ENCODE results near the gene FRS3.
"Not testable (repeated sequence)": the region's sequence is repeated elsewhere in the genome, so short reads cannot be mapped to it uniquely, and the experiment has no call there.

The FRS3 gene

DNA sequence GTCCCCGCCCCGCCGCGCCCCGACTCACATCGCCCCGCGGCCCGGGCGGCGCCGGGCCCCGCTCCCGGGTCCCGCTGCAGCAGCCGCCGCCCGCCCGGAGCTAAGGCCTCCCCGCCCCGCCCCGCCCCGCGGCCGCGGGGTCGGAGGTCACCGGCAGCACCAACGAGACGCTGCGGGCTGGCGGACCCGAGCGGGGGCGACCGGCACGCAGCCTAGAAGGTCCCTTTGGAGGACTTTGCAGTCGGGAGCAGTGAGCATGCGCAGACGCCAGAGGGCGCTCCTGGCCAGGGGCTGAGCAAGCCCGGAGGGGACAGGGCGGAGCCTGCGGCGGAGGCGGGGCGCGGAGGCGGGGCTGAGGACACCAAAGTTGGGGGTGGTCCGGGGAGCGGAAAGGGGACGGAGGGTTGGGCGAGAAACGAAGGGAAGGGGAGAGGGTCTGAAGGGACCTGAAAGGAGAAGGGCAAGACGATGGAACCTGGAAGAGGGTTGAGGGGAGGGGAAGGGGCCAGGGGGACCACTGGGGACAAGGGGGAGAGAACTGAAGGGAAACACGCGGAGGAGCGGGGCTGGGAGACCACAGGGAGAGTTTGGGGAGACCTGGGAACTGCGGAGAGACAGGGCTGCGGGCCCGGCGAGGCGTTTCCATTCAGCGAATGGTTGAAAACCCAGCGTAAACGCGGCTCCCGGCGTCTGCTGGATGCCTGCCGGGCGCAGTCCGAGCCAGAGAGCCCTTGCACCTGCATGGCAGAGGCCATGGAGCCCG, at the start of gene FRS3:
TSS of gene FRS3 (minus strand) at position 113 of the 763 bp plus-strand sequence. CDS start 2,913 bp downstream, outside the sequence.
- peak; percentile 97 for DNase-seq (ENCODE audit: low spot score)

DNA sequence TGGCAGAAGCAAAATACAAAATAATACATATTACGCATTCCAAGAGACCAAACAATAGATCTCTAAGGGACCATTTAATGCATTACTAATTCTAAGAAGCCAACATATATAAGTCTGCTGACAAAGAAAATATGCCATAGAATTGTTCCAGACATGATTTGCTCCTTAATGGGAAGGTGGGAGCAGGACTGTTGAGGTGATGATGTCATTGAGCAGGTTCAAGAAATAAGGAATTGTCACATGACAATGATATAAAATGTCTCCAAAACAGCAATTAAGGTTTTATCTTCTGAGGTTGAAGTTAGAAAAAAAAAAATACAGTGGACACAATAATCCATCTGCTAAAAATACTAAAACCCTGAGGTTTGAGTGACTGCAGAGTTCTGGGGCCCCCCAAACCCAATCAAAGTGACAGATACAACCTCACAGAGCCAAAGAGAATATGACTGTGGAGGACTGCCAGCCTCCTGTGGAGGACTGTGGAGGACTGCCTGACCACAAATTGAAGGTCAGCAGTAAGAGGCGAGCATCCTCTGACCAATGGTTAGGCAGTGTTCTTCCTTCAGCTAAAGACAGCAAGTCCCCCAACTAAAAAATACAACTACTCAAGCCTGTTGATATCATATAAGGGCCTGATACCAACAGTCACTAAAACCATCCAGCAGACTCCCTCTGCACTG, 46.8 kb upstream of the FRS3 start:
- DNase-seq (ENCODE audit: low spot score): no peak

DNA sequence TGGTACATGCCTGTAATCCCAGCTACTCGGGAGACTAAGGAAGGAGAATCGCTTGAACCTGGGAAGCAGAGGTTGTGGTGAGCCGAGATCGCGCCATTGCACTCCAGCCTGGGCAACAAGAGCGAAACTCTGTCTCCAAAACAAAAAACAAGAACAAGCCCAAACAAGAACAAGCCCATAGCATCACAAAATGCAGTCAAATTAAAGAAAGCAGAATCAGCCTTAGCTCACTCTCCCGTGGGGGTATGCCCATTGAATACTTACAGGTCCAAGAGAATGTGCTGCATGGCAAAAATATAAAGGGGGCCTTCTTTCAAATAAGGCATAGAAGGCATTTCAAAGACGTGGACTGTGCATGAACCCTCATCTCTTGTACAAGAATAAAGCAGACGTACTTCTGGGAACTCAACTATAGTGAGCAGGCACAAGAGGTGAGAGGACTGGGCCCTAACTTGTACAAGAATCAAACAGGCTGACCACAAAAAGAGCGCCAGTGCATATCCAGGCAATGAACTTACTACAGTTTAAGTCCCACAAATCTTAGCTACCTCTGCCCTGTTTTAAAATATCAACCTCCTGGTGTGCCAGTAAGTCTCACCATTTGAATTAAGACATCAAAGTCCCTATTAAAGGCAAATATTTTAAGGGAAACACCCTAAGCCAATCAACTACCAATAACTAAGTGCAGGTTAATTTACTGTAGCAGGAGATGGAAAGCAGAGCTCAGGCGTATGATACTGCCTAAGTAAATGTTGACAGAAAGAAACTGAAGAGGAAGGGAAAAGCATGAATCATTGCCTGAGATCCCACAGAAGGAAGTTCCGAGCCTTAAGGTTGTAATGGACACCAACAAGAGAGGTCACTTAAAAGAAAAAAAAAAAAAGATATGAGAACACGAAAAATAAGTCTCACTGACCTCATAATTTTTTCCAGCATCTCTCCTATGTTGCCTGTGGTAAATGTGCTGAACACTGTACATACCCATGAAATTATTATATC, 45.2 kb upstream of the FRS3 start:
- DNase-seq (ENCODE audit: low spot score): no peak

DNA sequence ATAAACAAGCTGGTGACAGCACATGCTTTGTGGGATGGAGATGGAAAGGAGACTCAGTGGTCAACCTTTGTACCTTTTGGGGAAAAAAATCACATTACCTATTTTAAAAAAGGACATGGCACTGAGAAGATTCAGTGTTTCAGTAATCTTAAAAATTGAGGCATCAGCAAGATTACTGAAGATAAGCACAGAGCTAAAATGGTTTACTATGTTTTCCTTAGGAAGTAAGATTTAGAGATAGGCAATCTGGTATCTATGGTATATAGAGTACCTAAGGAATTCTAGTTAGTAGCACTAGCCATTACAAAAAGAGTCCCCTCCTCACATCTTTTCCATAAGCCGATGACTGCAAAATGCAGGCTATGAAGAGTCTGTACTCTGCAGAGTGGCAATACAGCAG, 43.5 kb upstream of the FRS3 start:
- DNase-seq (ENCODE audit: low spot score): no peak

- no peak for DNase-seq (ENCODE audit: low spot score)
Observed at GRCh38 chr6:41822021-41822420, 42.3 kb upstream of the FRS3 start.

- no peak for DNase-seq (ENCODE audit: low spot score)
Observed at GRCh38 chr6:41821266-41821665, 41.6 kb upstream of the FRS3 start.

GRCh38 chr6:41818271-41819054, 38.8 kb upstream of the FRS3 start:
- DNase-seq (ENCODE audit: low spot score): no peak

- DNase-seq (ENCODE audit: low spot score): no peak
Observed at GRCh38 chr6:41815587-41815986, 35.9 kb upstream of the FRS3 start.

DNA sequence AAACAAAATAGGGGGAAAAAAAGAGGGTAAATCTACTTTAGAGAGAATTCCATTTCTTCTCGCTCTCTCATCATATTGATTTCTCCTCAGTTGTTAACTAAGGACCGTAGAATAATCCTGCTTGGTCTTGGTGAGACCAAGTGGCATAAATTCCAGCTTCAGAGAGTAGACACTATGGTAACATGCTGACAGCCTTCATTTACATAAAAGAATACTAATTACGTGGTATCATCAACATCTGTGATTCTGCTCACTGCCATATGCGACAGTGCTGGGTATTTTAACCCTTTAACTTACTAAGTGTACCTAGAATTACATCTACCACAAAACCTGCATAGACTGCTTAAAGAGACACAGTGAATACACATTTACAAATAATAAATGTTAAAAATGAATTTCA, 34.9 kb upstream of the FRS3 start:
- DNase-seq (ENCODE audit: low spot score): no peak

DNA sequence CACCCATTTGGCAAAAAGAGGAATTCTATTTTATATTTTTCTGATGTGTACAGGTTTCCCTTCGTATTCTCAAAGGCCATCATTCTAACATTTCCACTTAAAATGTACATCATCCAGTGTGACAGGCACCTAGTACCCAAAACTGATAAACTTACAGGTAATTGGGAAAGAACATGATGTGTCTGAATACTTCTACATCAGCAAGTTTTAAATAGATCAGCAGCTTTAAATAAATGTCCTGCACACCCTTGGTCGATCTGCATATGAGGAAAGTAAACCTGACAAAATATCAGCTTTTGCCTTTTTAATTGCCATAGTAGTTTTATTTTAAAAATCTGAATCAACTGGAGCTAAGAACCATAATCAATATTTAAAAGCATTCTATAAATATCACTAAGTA, 34.3 kb upstream of the FRS3 start:
- no peak for DNase-seq (ENCODE audit: low spot score)

DNA sequence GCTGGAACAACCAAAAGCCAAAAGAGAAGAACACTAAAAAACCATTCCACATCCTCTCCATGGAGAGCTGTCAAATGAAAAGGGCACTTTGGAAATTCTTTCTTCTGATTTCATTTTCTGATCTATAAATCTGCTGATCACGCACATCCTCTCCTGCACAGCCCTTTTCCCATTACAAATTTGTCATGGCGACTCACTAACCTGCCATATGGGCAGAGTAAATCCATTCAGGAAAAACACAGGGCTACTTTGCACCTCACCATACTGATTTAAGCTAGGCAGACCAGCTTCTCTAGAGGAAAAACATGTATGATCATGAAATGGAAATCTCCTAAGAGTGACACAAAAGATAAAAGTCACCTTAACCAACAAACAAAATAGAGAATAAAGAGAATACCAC, 33.8 kb upstream of the FRS3 start:
- DNase-seq (ENCODE audit: low spot score): no peak

DNA sequence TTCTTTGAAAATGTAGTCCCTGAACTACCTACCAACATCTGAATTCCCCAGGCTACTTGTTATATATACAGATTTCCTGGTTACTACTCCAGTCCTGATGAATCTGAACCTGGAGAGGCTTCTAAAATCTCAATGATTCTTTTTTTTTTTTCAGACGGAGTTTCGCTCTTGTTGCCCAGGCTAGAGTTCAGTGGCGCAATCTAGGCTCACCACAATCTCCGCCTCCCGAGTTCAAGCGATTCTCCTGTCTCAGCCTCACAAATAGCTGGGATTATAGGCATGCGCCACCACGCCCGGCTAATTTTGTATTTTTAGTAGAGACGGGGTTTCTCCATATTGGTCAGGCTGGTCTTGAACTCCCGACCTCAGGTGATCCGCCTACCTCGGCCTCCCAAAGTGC, 32.2 kb upstream of the FRS3 start:
- not testable (repeated sequence) for DNase-seq (ENCODE audit: low spot score)

- DNase-seq (ENCODE audit: low spot score): no peak
Observed at GRCh38 chr6:41811095-41811494, 31.4 kb upstream of the FRS3 start.

GRCh38 chr6:41805830-41806774, 26.4 kb upstream of the FRS3 start:
- DNase-seq (ENCODE audit: low spot score): no peak

- no peak for DNase-seq (ENCODE audit: low spot score)
Observed at GRCh38 chr6:41801380-41801779, 21.7 kb upstream of the FRS3 start.

DNA sequence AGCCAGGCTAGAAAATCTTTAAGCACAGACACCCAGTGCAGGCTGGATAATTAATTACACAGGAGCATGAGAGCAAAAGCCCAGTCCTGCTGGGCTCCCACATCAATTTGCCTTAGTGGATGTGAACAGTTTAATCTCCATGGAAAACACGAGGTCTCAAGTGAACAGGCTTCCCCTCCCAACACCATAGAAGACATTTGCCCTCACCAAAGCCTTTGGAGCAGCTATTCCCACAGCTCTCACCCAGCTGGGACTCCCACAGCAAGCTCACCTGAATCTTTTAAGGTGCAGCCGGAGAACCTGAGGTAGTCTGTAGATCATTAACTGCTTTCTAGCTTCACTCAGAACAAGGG, 19.8 kb upstream of the FRS3 start:
- DNase-seq (ENCODE audit: low spot score): no peak

DNA sequence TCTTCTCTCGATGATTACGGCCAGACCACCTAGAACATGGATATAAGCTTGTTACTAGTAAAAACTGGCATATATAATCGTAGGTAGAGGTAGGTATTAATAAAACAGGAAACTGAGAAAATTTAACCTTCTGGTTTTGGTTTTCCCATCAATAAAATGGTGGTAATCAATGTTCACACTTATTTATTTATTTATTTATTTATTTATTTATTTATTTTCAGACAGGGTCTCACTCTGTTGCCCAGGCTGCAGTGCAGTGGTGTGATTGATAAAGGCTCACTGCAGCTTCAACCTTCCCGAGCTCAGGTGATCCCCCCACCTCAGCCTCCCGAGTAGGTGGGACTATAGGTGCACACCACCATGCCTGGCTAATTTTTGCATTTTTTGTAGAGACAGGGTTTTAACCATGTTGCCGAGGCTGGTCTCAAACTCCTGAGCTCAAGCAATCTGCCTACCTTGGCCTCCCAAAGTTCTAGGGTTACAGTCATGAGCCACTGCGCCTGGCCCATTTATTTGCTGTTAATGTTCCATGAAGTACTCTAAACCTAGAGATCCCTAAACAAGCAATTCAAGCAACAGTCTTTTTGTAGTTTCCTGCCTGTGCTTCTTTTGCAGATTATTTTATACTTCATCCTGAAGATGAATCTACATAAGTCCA, 19.3 kb upstream of the FRS3 start:
- no peak for DNase-seq (ENCODE audit: low spot score)

DNA sequence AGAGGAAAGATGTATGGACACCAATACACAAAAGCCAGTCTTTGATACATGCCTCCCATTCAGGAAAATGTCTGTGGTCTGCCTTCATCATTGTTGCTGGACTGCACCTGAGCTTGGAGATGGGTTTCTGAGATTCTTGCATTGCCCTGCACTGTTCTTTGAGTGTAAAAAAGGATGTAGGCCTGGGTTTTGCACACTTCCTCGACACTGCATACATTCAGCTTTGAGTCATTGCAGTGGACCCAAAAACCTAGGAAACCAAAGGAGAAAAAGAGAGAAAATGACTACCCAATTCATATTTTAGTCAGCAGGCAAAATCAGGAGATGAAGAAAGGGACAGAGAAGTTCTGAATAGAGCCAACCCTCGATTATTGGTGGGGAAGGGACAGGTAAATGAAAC, 16.8 kb upstream of the FRS3 start:
- no peak for DNase-seq (ENCODE audit: low spot score)

DNA sequence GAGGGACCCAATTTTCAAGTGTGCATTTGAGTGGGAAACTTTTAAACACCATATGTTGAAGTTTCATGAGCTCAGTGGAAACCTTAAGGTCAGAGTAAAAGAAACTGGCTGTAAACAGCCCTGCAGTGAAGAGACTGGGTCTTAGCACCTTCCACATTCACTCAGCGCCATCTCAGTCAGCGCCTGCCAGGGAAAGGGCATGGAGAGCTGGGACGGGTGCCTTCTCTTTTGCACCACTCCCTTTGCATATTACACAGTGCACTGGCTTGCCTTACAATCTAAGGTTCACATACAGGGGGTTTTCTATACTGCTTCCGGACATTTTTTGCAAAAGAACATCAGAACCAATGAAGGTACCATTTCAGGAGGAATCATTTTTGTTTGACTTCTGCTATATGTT, 12.3 kb upstream of the FRS3 start:
- no peak for DNase-seq (ENCODE audit: low spot score)

GRCh38 chr6:41791305-41791704, 11.6 kb upstream of the FRS3 start:
- DNase-seq (ENCODE audit: low spot score): no peak
